Globus pallidus (tissue), 1 donor: ENCODE measurements around the gene CDY2A.
"Not testable (repeated sequence)": the region's sequence is repeated elsewhere in the genome, so short reads cannot be mapped to it uniquely, and the experiment has no call there.

Source experiments
- DNase-seq: peaks from one replicate; pipeline ENCODE4 v3.0.0-alpha.2; 2015; ENCODE audit warnings: low spot score

Gene CDY2A

GRCh38 chrY:18025487-18025886 lies at the start of gene CDY2A:
TSS of gene CDY2A (plus strand) at chrY:18025787. CDS start at chrY:18026115, 328 bp downstream.
- not testable (repeated sequence) for DNase-seq

GRCh38 chrY:17997586-17997985 lies 28.0 kb upstream of the CDY2A start:
- DNase-seq = not testable (repeated sequence)

DNA sequence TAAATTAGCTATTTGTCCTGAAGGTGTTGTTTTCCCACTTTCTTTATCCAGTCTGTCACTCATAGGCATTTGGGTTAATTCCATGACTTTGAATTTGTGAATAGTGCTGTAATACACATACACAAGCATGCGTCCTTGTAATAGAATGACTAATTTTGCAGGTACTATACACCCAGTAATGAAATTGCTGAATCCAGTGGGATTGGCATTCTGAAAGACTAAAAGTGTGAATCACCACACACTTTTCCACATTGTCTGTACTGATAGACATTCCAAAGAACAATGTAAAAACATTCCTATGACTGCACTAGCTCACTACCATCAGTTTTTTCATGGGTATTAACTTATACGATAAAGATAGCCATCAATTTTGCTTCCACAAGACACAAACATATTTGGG lies 27.3 kb upstream of the CDY2A start:
- not testable (repeated sequence) for DNase-seq

GRCh38 chrY:18023897-18024296 lies 1.7 kb upstream of the CDY2A start:
- DNase-seq = not testable (repeated sequence)

- DNase-seq = not testable (repeated sequence)
Observed at GRCh38 chrY:18028845-18029244, 3.3 kb downstream of the CDY2A start.

DNA sequence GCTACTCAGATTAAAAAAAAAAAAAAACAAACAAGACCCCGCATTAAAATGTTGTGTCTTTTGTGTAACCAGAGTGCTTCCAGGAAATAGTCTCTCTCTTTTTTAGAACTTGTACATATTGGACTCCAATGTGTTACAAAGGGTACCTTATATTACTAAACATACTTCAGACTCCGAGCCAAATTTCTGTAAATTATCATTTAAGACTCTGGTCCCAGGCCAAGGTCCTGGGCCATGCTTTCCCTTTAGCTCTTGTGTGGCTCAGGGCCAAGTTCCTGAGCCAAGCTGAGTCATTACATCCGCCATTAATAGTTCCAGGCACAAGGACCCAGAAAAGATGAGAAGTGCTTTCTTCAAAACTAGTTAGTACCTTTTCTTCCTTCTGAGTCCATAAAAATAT lies 4.6 kb downstream of the CDY2A start:
- not testable (repeated sequence) for DNase-seq

GRCh38 chrY:18034100-18034814 lies 8.7 kb downstream of the CDY2A start:
- DNase-seq = not testable (repeated sequence)

- DNase-seq = not testable (repeated sequence)
Observed at GRCh38 chrY:18034864-18035263, 9.3 kb downstream of the CDY2A start.

DNA sequence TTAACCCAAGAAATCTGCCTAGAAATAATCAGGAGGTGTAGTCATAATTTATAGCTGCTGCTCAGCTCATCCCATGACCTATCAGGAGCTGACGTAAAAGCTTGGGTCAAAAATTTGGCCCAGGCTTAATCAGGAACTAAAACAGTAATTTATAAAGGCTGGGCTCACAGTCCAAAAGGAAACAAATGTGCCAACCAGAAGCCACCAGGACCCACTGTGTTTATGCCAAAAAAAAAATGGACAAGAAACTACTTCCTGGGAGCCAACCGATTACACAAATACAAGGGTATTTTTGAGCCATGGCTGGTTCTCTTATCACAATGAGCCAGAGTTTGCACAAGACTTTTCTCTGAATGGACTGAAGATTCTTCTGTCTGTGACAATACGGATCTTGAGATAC lies 19.4 kb downstream of the CDY2A start:
- DNase-seq = not testable (repeated sequence)

GRCh38 chrY:18048149-18049040 lies 22.8 kb downstream of the CDY2A start:
- DNase-seq = not testable (repeated sequence)

- DNase-seq = not testable (repeated sequence)
Observed at GRCh38 chrY:18049061-18049460, 23.5 kb downstream of the CDY2A start.

- not testable (repeated sequence) for DNase-seq
Observed at GRCh38 chrY:18056473-18056872, 30.9 kb downstream of the CDY2A start.

- DNase-seq = not testable (repeated sequence)
Observed at GRCh38 chrY:18073464-18073863, 47.9 kb downstream of the CDY2A start.
